GM21381 (cell line): Measurements from ENCODE around the gene SALL4.
"Not testable (repeated sequence)": the region's sequence is repeated elsewhere in the genome, so short reads cannot be mapped to it uniquely, and the experiment has no call there.

Experiments used
- ATAC-seq: cut with Tn5 transposase; IDR thresholded peaks from one replicate; pipeline ENCODE4 v1.9.1; 2021; ENCODE audit warnings: mild to moderate bottlenecking, moderate library complexity; ENCODE audit not compliant: unreplicated experiment

The SALL4 gene

GRCh38 chr20:51803148-51803854, 980 bp upstream of the SALL4 start:
- ATAC-seq = no peak

- no peak for ATAC-seq
Measured at GRCh38 chr20:51801823-51802123, 548 bp downstream of the SALL4 start.

GRCh38 chr20:51801122-51801822, 1.0 kb downstream of the SALL4 start:
- no peak for ATAC-seq

GRCh38 chr20:51800872-51801121, 1.5 kb downstream of the SALL4 start:
- ATAC-seq = no peak

GRCh38 chr20:51800060-51800871, 2.1 kb downstream of the SALL4 start:
- no peak for ATAC-seq

- no peak for ATAC-seq
Measured at GRCh38 chr20:51799401-51799860, 2.9 kb downstream of the SALL4 start.

- ATAC-seq = no peak
Measured at GRCh38 chr20:51797357-51798025, 4.8 kb downstream of the SALL4 start.

- no peak for ATAC-seq
Measured at GRCh38 chr20:51796340-51796739, 6.0 kb downstream of the SALL4 start.

- ATAC-seq = no peak
Measured at GRCh38 chr20:51792960-51793359, 9.4 kb downstream of the SALL4 start.

- no peak for ATAC-seq
Measured at GRCh38 chr20:51791626-51792025, 10.7 kb downstream of the SALL4 start.

GRCh38 chr20:51790256-51790655, 12.1 kb downstream of the SALL4 start:
- no peak for ATAC-seq

GRCh38 chr20:51789434-51789833, 12.9 kb downstream of the SALL4 start:
- ATAC-seq = no peak

- ATAC-seq = no peak
Measured at GRCh38 chr20:51788822-51789221, 13.5 kb downstream of the SALL4 start.

- ATAC-seq = no peak
Measured at GRCh38 chr20:51784299-51784698, 18.0 kb downstream of the SALL4 start.

GRCh38 chr20:51778229-51778759, 24.0 kb downstream of the SALL4 start:
- not testable (repeated sequence) for ATAC-seq

GRCh38 chr20:51775241-51775640, 27.1 kb downstream of the SALL4 start:
- ATAC-seq = no peak

- ATAC-seq = no peak
Measured at GRCh38 chr20:51772236-51772635, 30.1 kb downstream of the SALL4 start.

GRCh38 chr20:51769976-51770615, 32.2 kb downstream of the SALL4 start:
- no peak for ATAC-seq

- no peak for ATAC-seq
Measured at GRCh38 chr20:51768759-51769517, 33.4 kb downstream of the SALL4 start.
